GM18907 (cell line): ENCODE measurements around the gene ZSCAN20.
A peak's percentile ranks its signal among the peaks of the same experiment; 100 is the strongest.

Source experiments
- ATAC-seq: cut with Tn5 transposase; IDR thresholded peaks from one replicate; pipeline ENCODE4 v1.9.1; 2021; ENCODE audit warnings: mild to moderate bottlenecking, moderate library complexity; ENCODE audit not compliant: unreplicated experiment

Gene ZSCAN20

DNA sequence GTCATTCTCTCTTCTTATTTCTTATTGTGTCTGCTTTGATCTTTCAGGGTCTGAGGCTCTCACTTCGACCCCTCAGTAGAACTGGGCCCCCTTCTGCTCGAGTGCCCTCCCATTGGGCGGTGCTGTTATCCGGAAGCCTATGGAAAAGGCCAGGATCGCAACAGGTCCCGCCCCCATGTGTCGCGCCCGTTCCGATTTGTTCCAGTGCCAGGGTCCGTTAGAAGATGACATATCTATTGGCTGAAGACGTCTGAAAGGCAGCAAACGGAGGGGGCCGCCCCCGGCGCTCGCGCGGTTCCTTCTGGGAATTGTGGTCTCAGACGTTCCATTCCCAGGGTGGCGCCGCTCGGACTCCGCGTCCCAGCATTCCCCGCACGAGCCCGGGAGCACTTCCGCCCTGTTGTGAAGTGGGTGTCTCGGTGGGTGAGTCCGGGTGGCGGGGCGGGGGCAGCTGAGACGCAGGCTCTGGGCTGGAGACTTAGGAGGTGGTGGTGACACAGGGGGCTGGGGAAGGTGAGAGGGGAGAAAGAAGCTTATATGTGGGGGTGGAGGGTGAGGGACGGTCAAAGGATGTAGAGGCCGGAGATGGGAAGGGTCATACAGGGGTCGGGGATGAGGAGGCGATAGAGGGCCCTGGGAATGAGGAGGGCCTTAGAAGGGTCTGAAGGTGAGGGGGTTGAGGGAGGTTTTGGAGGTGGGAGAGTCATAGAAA, at the start of gene ZSCAN20:
ZSCAN20 (plus strand) TSS at position 377 of the 712 bp plus-strand sequence. CDS start 6,644 bp downstream, outside the sequence.
- ATAC-seq = peak; percentile 92

DNA sequence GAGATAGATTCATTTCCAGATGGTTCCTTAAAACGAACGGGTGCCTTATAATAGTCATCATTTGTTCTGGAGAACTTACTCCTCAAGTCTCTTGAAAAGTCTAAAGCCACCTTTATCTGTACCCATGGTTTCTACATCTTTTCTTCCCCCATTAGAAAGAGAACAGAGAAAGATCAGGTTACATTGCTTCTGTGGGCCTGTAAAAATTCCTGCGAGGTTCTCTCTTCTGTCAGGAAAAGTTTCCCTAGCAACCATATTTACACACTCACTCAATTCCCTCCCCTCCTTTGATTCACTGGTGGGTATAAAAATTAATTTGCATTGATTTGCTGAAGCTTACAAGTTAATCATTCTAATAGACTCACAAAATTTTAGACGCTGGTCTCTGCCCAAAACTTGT, 48.2 kb upstream of the ZSCAN20 start:
- ATAC-seq = no peak

- ATAC-seq = no peak
Observed at GRCh38 chr1:33424610-33425009, 47.8 kb upstream of the ZSCAN20 start.

DNA sequence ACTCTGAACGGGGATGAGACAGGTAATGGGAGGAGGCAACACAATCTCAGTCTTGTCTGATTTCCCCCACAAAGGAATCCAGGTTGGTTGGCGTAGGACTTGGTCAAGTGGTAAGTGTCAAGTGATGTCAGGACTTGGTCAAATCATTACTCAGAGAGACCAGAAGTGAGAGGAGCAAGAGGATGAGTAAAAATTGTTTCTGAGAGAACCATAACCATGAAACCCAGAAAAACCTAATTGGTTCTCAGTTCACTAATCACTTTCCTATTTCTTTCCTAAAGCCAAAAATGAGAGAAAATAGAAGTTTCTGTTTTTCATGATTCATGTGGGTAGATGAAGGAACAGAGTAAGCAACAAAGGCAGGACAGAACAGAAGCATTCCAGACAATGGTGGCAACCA, 46.5 kb upstream of the ZSCAN20 start:
- no peak for ATAC-seq

- no peak for ATAC-seq
Observed at GRCh38 chr1:33426916-33427315, 45.5 kb upstream of the ZSCAN20 start.

- ATAC-seq = no peak
Observed at GRCh38 chr1:33428661-33429060, 43.8 kb upstream of the ZSCAN20 start.

GRCh38 chr1:33429332-33429731, 43.1 kb upstream of the ZSCAN20 start:
- no peak for ATAC-seq

GRCh38 chr1:33429856-33430691, 42.4 kb upstream of the ZSCAN20 start:
- ATAC-seq = peak; percentile 5

DNA sequence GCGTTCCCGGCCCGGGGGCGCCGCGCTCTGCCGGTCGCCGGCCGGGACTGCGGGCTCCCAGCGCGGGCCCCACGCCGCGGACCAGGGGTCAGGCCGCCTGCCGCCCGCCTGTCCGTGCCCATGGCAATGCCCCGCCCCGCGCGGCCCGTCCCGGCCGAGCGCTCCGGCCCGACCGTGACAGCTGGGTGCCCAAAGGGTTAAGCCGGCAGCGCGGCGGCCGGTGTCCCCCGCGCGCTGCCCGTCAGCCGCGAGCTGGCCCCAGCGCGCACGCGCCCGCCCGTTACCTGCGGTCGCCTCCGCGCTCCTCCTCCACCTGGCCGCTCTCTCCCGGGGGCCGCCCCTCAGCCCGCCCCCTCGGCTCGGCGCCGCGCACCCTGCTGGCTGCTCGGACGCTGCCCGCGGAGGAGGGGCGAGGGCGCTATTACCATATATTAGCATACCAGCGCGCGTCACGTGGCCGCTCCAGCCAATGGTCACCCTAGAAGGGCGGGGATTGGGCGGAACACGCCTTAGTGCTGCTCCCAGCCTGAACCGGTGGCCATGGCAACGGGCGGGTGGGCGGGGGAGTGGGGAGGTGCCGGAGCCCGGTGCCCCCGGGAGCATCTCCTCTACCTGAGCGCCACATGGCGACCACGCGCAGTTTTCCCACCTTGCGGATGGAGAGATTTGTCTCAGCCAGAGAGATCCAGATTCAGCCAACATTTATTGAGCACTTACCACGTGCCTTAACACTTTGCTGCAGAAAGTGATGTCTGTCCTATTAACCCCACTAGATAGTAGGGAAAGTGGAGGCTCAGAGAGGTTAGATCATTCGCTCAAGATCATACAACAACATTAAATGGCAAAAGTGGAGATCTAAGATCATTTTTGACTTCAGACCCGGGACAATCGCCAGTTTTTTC, 41.5 kb upstream of the ZSCAN20 start, which contains the start of gene PHC2:
PHC2 (minus strand) TSS at position 404 of the 902 bp plus-strand sequence. CDS start 55,556 bp downstream, outside the sequence.
- ATAC-seq = peak; percentile 88

DNA sequence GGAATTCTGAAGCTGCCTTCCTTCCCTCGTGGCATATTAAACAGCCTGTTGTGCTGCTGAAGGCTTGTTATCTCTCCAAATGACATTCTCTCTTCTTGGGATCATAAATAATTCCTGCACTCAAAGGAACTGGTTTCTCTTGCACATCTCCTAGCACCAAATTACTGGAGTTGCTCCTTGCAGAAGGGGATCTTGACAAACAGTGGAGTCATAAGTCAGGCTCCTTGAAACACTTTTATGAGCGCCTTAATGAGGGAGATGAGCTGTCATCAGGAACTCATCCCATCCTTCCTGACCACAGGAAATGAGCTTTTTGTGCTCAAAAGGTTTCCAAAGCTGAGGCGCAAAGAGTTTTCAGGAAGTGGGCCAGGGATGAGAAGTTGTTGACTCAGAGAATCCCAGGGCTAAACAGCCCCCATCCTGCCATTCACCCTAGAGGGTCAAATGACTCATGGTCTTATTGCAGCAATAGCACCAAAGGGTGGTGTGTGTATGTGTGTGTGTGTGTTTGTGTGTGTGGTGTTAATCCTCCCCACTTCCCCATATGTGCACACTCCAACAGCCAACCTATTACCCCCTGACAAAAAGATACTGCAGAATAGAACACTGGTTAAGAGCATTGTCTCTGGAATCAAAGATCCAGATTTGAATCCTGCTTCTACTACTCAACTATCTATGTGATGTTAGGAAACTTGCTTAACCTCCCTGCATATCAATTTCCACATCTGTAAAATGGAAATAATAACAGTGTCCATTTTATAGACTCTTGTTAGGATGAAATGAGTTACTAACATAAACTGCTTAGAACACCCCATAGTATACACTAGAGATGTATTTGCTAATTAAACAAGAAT, 38.7 kb upstream of the ZSCAN20 start:
- no peak for ATAC-seq

- ATAC-seq = no peak
Observed at GRCh38 chr1:33434363-33434750, 38.1 kb upstream of the ZSCAN20 start.

GRCh38 chr1:33435096-33435820, 37.2 kb upstream of the ZSCAN20 start:
- no peak for ATAC-seq

- no peak for ATAC-seq
Observed at GRCh38 chr1:33436557-33437285, 35.7 kb upstream of the ZSCAN20 start.

GRCh38 chr1:33438364-33439160, 33.9 kb upstream of the ZSCAN20 start:
- ATAC-seq = no peak

DNA sequence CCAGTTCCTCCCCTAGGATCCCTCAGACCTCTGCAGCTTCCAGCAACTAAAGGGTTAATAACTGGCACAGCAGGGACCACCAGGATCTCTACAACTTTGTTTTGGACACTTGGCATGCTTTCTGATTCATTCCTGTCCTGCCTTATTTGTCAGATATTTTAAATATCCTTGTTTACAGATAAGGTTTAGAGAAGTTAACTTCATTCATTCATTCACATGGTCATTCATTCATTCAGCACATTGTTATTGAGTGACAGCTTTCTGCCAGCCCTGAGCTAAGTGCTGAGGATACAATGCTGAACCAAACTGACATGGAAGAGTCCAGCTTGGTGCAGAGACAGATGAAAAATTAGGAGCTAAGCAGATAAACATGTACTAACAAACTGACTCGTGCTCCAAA, 32.8 kb upstream of the ZSCAN20 start:
- no peak for ATAC-seq

- no peak for ATAC-seq
Observed at GRCh38 chr1:33441088-33441745, 31.2 kb upstream of the ZSCAN20 start.

DNA sequence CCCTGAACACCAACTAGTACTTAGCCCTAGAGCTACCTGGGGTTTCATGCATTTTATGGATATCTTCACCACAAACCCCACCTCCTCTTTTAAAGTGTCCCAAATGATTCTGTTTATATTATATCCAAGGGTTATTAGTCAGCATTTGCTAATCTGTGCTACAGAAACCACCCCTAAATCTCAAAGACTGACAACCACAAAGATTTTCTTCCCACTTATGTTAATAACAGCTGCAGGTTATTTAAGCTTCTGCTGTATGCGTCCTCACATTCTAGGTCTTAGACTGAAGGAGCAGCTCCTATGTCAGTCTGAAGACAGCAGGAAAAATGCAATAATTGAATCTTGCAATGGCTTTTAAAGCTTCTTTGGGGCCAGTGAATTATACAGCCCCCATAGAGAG, 30.3 kb upstream of the ZSCAN20 start:
- no peak for ATAC-seq
